GM21529 (cell line): ENCODE measurements around the gene SLC16A5.
"Not testable (repeated sequence)": the region's sequence is repeated elsewhere in the genome, so short reads cannot be mapped to it uniquely, and the experiment has no call there.

Source experiments
- ATAC-seq: cut with Tn5 transposase; IDR thresholded peaks from one replicate; pipeline ENCODE4 v1.9.1; 2021; ENCODE audit not compliant: unreplicated experiment

The SLC16A5 gene

GRCh38 chr17:75063626-75064025 is 24.1 kb upstream of the SLC16A5 start:
- ATAC-seq: no peak

DNA sequence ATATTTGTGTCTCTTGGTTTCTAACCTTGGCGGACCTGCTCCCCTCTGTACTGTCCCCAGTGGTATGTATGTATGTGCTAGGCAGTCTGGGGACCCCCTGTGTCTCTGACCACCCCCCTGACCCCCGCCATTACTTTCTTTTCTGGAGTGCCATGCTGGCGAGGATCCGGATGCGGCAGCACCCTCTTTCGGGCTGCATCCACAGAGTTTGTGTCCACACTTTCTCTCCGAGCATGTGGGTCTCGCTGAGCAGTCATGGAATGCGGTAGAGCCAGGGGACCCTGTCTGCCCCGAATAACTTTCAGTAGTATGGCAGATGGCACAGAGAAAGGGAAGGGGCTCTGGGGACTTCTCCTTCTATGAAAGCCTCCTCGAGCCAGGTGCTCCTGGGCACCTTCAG is 23.7 kb upstream of the SLC16A5 start:
- no peak for ATAC-seq

DNA sequence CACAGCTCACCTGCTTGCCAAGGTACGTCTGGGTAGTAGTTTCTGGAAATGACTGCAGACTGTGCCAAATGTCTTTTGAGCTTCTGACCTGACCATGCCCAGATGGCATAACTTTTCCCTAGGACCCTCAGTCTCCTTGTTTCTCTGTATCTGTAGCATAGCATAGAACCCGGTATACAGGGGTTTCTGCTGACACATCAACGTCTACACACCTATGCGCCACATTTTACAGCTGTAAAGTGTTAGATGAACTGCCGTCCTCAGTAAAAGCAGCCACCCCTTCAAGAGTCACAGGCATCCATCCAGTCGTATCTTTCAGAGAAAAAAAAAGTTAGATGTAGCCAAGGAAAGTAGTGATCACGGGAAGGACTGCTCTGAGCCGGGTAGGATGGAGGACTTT is 23.3 kb upstream of the SLC16A5 start:
- ATAC-seq: no peak

DNA sequence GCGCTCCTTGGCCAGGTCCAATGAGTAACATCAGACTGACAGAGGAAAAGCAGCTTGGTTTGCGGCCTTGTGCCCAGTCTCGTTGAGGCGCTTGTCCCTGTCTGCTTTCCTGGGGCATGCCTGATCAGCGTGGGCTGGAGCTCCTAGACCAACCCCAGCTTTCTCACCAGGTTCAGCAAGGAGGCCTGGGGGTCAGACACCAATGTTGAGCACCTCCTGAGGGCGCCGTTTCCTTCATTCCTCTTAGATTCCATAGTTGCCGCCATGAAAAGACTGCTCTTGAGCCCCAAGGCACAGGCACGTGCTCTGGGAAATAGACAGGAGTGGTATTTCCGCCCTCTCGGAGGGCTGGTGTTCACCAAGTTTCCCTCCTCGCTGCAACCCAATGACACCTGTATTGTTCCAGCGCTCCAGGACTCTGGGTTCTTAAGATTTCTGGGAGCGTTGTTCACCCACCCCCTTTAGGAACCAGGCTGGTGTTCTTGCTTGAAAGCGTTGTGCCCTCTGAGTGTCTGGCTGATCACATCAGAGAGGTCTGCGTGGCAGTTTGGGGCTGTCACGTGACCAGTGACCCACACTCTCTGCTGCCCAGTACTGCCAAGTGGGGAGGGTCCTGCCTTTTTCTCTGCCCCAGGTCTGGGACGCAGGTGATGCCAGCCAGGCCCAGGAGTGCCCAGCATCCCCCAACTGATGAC is 22.7 kb upstream of the SLC16A5 start:
- ATAC-seq: no peak

GRCh38 chr17:75065562-75066151 is 22.1 kb upstream of the SLC16A5 start:
- ATAC-seq: no peak

- no peak for ATAC-seq
Observed at GRCh38 chr17:75067856-75068255, 19.9 kb upstream of the SLC16A5 start.

DNA sequence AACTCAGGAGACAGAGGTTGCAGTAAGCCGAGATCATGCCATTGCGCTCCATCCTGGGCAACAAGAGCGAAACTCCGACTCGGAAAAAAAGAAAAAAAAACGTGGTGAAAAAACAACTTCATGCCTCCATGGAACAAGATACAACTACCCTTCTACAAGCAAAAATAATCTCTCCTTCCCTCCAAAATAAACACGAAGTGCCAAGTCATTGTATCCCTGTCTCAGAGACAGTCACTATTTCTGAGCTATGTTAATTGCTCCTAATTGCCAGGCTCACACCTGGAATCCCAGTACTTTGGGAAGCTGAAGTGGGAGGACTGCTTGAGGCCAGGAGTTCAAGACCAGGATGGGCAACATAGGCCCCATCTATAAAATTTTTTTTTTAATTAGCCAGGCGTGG is 19.0 kb upstream of the SLC16A5 start:
- ATAC-seq: no peak

GRCh38 chr17:75069783-75070182 is 18.0 kb upstream of the SLC16A5 start:
- ATAC-seq: no peak

- ATAC-seq: not testable (repeated sequence)
Observed at GRCh38 chr17:75071478-75072271, 16.1 kb upstream of the SLC16A5 start.

DNA sequence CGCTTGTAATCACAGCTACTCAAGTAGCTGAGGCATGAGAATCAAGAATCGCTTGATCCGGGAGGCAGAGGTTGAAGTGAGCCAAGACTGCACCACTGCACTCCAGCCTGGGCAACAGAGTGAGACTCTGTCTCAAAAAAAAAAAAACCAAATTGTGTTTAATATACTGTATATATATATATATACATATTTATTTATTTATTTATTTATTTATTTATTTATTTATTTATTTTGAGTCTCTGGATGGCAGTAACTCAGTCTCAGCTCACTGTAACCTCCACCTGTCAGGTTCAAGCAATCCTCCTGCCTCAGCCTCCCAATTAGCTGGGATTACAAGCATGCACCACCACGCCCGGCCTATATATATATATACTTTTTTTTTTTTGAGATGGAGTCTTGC is 14.8 kb upstream of the SLC16A5 start:
- ATAC-seq: not testable (repeated sequence)

DNA sequence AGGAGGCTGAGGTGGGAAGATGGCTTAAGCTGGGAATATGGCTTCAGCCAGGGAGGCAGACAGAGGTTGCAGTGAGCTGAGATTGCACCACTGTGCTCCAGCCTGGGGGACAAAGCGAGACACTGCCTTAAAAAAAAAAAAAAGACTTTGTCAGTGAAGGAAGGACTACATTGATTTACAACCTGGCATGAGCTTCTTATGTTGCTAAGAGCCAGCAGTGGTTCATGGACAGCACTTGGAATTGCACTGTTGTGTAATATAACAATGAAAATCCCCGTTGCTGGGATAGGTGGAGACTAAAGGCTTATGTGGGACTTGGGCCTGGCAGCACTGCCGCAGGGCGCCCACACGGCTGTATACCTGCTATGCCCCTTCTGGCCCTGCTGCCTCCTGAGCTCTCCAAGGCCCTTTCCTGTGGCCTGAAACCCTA is 14.1 kb upstream of the SLC16A5 start:
- ATAC-seq: no peak

DNA sequence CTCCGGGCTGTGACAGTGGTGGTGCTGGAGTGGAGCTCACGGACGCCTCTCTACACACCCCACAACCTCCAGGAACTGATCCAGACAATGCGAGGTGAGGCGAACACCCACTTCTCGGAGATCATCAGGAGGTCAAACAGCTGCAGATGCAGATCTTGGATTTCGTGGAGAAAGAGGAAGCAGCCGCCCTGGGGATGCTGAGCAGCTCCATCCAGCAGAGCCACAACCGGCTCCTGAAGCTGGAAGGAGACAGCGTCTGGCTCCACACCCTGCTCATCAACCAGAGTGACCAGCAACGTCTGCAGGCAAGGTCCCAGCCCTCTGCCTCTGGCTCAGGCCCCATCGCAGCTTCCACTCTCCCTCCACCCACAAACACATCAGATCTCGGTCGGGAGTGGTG is 13.2 kb upstream of the SLC16A5 start:
- ATAC-seq: no peak

GRCh38 chr17:75075597-75076336 is 12.0 kb upstream of the SLC16A5 start:
- no peak for ATAC-seq

DNA sequence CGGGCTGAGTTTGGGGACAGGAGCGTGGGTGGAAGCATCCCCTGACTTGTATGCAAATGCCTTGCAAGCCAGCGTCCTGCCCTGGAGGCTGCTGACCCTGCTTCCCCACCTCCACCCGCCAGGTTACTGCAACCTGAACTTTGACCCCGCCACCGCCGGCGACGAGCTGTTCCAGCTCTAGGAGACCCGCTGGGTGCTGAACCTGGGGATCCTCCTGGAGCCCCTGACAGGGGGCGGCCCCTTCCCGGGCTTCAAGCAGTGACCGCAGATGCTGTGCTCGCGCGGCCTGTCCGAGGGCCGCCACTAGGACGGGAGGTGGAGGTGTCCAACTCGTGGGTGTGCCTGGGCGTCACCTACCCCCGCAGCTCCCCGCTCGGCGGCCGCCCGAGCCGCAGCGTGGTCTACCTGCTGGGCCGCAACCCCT is 10.7 kb upstream of the SLC16A5 start:
- ATAC-seq: no peak

DNA sequence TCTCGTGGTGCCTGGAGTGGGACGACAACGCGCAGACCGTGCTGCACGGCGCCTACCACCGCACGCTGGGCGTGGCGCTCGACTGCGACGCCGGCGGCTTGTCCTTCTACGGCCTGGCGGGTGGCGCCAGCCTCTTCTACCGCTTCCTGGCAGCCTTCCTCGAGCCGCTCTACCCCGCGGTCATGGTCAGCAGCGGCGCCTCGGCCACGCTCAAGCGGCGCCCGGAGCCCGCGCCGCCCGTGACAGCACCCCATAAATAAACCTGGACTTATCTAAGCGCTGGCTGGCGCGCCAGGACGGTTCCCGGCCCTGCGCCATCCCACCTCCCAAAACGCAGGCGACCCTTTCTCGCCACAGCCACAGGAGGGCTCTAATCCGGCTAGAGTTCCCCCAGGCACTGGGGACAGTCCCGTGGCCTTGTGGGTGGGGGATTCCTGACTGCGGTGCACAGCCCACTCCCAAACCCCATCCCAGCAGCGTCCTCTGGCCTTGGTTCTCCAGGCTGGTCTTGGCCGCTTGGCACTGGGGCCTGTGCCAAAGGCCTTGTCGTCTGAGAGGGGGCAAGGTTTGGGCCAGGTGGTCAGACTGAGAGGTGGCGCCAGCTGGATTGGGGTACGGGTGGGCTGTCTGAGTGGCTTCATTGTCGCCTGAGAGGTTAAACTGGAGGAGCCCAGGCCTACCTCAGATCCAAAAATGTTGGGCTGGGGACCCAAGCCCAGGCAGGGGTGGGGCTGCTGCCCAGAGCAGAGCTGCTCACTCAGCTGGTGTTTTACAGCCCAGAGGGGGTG is 10.1 kb upstream of the SLC16A5 start:
- ATAC-seq: no peak

- no peak for ATAC-seq
Observed at GRCh38 chr17:75078284-75079022, 9.3 kb upstream of the SLC16A5 start.

GRCh38 chr17:75079023-75079373 is 8.8 kb upstream of the SLC16A5 start:
- ATAC-seq: no peak

GRCh38 chr17:75081611-75082540 is 5.9 kb upstream of the SLC16A5 start:
- no peak for ATAC-seq

GRCh38 chr17:75082683-75083082 is 5.1 kb upstream of the SLC16A5 start:
- no peak for ATAC-seq
